Nephron progenitor cell (in vitro differentiated cells): Measurements from ENCODE around the gene KCNIP1.

Experiments used
- DNase-seq: peaks from one replicate; pipeline ENCODE4 v3.0.0; 2021
- H3K27ac Mint-ChIP-seq: 2 replicates; pipeline ENCODE4 v1.8.0; 2021; ENCODE audit warnings: mild to moderate bottlenecking, moderate library complexity, mixed read lengths
- H3K27me3 Mint-ChIP-seq: 2 replicates; pipeline ENCODE4 v1.8.0; 2021; ENCODE audit warnings: mild to moderate bottlenecking, low read depth, mixed read lengths; ENCODE audit not compliant: poor library complexity
- H3K36me3 Mint-ChIP-seq: 2 replicates; pipeline ENCODE4 v1.8.0; 2021; ENCODE audit warnings: low read depth, mixed read lengths
- H3K4me1 Mint-ChIP-seq: 2 replicates; pipeline ENCODE4 v1.8.0; 2021; ENCODE audit warnings: mixed read lengths
- H3K4me3 Mint-ChIP-seq: 2 replicates; pipeline ENCODE4 v1.8.0; 2021; ENCODE audit warnings: mild to moderate bottlenecking, moderate library complexity, mixed read lengths
- H3K9me3 Mint-ChIP-seq: 2 replicates; pipeline ENCODE4 v1.8.0; 2021; ENCODE audit warnings: mild to moderate bottlenecking, moderate library complexity, mixed read lengths
- CTCF ChIP-seq: fragments of 200-600 bp; sonication (generic); IDR thresholded peaks from 2 replicates; pipeline ENCODE4 v1.5.0; 2021; ENCODE audit warnings: antibody characterized with exemption

The KCNIP1 gene

GRCh38 chr5:170559296-170559695 lies 55.5 kb downstream of the KCNIP1 start:
- Mint-ChIP-seq H3K4me1 (peaks cover 18% of the 10 kb centered on the region), H3K27ac (no peak overlapping the region), H3K4me3 (no peak overlapping the region), H3K27me3 (peaks cover 22% of the 10 kb centered on the region), H3K36me3 (no peaks in the 10 kb centered on the region), H3K9me3 (no peaks in the 10 kb centered on the region)
- TF ChIP-seq CTCF, result no peak
- no peak for DNase-seq

GRCh38 chr5:170560938-170561337 lies 57.1 kb downstream of the KCNIP1 start:
- no peak for DNase-seq
- Mint-ChIP-seq H3K36me3 (no peaks in the 10 kb centered on the region), H3K4me1 (peaks cover 18% of the 10 kb centered on the region), H3K4me3 (no peak overlapping the region), H3K9me3 (no peaks in the 10 kb centered on the region), H3K27me3 (peaks cover 22% of the 10 kb centered on the region), H3K27ac (no peak overlapping the region)
- no peak for TF ChIP-seq CTCF

- H3K27me3 Mint-ChIP-seq, result peaks cover 22% of the 10 kb centered on the region
- H3K4me1 Mint-ChIP-seq, result peaks cover 18% of the 10 kb centered on the region
- no peak for TF ChIP-seq CTCF
- H3K4me3 Mint-ChIP-seq, result no peak overlapping the region
- DNase-seq, result no peak
- no peaks in the 10 kb centered on the region for H3K9me3 Mint-ChIP-seq
- H3K27ac Mint-ChIP-seq, result no peak overlapping the region
- H3K36me3 Mint-ChIP-seq, result no peaks in the 10 kb centered on the region
Observed at GRCh38 chr5:170562166-170562874, 58.5 kb downstream of the KCNIP1 start.

GRCh38 chr5:170562875-170563228 lies 59.0 kb downstream of the KCNIP1 start:
- peaks cover 22% of the 10 kb centered on the region for H3K27me3 Mint-ChIP-seq
- H3K4me1 Mint-ChIP-seq, result peaks cover 18% of the 10 kb centered on the region

GRCh38 chr5:170563824-170564567 lies 60.2 kb downstream of the KCNIP1 start:
- TF ChIP-seq CTCF, result no peak
- no peaks in the 10 kb centered on the region for H3K36me3 Mint-ChIP-seq
- no peak overlapping the region for H3K27ac Mint-ChIP-seq
- H3K27me3 Mint-ChIP-seq, result peaks cover 22% of the 10 kb centered on the region
- DNase-seq, result no peak
- H3K4me3 Mint-ChIP-seq, result no peak overlapping the region
- peaks cover 18% of the 10 kb centered on the region for H3K4me1 Mint-ChIP-seq
- no peaks in the 10 kb centered on the region for H3K9me3 Mint-ChIP-seq

More at GRCh38 chr5:170562875-170563228, 59.0 kb downstream of the KCNIP1 start:
- Mint-ChIP-seq H3K36me3 (no peaks in the 10 kb centered on the region), H3K27ac (peak overlapping the region; percentile 25), H3K4me3 (no peak overlapping the region), H3K9me3 (no peaks in the 10 kb centered on the region)
- DNase-seq, result no peak
- TF ChIP-seq CTCF, result no peak
